NCI-H146 (cell line): ENCODE measurements around the gene SPAST.
"Not testable (repeated sequence)": the region's sequence is repeated elsewhere in the genome, so short reads cannot be mapped to it uniquely, and the experiment has no call there.

Experiments
- DNase-seq: peaks from one replicate; lab custom pipeline; 2025; lab: John Stamatoyannopoulos, UW

SPAST gene

DNA sequence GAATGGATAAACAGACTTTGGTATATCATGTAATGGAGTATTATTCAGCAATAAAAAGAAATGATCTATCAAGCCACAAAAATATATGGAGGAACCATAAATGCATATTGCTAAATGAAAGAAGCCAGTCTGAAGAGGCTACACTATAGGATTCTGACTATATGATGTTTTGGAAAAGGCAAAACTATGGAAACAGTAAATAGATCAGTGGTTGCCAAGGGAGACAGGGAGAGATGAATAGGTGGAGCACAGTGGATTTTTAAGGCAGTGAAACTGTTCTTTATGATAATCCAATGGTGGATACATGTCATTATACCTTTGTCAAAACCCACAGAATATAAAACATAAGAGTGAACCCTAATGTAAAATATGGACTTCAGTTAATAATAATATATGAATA lies 61.3 kb downstream of the SPAST start:
- DNase-seq = no peak

DNA sequence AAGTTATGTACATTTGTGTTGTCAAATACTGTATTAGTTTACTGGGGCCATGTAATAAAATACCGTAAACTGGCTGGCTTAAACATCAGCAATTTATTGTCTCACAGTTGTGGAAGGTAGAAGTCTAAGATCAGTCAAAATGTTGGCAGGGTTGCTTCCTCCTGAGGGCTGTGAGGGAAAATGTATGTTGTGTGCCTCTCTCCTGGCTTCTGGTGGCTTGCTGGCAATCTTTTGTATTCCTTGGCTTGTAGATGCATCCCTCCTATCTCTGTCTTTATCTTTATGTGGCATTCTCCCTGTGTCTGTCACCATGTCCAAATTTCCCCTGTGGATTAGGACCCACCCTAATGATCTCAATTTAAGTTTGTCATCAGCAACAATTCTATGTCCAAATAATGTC lies 65.3 kb downstream of the SPAST start:
- no peak for DNase-seq

DNA sequence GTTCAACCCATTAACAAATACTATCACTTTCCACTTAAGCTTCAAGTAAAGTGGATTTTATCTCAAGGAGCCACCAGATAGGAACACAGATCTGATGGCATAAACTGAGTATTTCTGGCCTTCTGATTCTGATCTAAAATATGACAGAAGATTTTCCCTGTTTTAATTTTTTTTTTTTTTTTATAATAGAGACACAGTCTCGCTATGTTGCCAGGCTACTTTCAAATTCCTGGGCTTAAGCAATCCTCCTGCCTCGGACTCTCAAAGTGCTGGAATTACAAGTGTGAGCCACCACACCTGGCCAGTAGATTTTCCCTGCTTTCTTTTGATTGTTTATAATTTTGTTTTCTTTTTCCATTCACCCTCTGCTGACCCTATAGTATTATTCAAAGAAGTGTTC lies 65.7 kb downstream of the SPAST start:
- DNase-seq = no peak

DNA sequence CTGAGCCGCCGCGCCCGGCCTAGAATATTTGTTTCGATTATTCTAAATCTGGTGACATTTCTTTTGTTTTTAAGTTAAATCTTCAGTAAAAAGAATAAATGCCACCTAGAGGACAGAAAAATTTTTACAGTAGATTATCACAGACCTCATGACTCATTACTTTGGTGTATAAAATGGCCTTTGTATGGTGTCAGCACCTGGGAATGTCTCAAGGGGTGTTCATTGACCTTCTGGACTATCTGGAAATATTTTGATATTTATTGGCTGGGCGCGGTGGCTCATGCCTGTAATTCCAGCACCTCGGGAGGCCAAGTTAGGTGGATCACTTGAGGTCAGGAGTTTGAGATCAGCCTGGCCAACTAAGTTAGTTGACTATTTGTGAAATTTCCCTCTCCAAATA lies 72.1 kb downstream of the SPAST start:
- DNase-seq = peak; percentile 15

DNA sequence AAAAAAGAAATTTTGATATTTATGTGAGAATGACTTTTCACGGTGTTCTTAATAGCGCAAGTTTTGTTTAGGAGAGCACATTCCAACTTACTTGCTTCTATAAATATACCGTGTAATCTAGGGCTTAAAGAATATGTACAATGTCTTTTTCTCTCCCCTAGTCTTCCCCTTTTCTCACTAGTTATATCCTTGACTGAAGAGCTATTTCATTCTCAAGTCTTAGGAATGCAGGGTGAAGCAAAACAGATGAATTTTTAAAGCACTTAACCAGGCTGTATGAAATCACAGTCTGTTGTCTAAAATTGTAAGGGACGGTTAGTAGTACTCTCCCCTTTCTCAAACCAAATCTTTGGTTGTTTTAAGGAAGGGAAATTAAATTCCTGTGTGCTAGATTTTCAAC lies 72.7 kb downstream of the SPAST start:
- DNase-seq = no peak

DNA sequence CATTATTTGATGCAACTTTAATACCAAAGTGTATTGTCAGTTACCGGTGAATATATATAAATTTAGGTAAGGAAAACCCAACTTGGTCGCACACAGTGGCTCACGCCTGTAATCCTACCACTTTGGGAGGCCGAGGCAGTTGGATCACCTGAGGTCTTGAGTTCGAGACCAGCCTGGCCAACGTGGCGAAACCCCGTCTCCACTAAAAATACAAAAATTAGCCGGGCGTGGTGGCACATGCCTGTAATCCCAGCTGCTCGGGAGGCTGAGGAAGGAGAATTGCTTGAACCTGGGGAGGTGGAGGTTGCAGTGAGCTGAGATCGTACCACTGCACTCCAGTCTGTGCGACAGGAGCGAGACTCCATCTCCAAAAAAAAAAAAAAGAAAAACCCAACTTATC lies 88.2 kb downstream of the SPAST start:
- not testable (repeated sequence) for DNase-seq

DNA sequence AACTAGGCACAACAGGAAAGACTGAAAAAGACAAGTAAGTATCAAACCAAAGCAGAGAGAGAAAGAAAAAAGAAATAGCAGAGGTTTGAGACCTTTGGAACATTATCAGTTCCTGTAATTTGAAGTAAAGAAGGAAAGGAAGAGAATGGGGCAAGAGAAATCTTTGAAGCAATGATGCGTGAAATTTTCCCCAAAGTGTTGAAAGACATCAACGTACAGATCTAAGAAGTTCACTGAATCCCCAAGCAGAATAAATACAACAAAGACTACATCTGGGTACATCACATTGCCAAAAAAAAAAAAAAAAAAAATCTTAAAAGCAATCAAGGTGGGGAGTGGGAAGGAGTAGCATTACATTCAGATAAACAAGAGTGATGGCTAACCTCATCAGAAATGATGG lies 96.3 kb downstream of the SPAST start:
- DNase-seq = no peak

DNA sequence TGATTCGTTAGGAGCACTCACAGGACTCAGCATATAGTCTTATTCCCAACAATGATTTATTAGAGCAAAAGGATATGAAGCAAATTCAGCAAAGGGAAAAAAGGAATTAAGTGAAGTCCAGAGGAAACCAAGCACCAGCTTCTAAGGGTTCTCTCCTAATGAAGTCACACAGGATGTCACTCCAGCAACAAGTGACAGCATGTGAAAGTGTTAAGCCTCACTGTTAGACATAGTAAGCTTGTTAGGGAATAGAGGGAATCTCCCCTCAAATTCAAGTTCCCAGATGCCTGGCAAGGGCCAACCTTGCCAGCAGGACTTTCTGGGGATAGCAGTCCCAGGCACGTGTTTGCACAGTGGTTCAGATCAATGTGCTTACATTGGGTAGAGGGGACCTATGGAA lies 97.9 kb downstream of the SPAST start:
- DNase-seq = no peak

DNA sequence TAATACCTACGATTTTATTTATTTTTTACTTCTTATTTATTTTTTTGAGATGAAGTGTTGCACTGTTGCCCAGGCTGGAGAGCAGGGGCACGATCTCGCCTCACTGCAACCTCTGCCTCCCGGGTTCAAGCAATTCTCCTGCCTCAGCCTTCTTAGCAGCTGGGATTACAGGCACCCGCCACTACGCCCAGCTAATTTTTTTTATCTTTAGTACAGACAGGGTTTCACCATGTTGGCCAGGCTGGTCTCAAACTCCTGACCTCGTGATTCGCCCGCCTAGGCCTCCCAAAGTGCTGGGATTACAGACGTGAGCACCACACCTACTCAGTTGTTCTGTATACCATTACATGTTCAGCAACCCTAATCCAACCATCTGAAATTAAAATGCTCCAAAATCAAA lies 100.9 kb downstream of the SPAST start:
- not testable (repeated sequence) for DNase-seq

DNA sequence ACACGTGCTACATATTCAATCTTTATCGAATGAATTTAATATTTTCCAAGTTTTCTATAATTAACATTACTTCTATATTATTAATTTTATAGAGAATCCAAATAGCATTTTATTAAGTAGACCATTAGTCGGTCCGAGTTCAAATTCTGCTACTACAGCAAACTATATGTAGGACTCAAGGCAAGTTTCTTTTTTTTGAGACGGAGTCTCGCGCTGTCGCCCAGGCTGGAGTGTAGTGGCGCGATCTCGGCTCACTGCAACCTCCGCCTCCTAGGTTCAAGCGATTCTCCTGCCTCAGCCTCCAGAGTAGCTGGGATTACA lies 101.6 kb downstream of the SPAST start:
- not testable (repeated sequence) for DNase-seq

DNA sequence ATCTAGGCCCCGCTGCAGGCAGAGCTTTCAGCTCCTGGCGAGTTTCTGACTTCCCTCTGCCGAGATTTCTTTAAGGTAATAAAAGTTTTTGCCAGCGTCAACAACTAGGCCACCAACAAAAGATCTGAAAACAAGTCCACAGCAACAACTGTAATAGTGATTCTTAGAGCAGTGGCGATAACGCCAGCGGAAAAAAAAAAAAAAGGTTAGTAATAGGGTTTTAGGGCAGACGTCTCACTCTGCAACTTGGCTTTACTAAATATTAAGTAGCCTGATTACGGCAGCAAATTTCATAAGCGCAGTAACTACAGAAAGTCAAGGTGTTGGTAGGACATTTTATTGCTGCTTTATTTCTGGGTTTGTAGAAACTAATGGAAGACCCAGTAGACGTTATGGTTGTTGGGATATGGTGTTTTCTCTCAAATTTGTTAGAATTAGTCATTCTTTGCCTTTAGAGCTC lies 102.8 kb downstream of the SPAST start:
- DNase-seq = no peak

DNA sequence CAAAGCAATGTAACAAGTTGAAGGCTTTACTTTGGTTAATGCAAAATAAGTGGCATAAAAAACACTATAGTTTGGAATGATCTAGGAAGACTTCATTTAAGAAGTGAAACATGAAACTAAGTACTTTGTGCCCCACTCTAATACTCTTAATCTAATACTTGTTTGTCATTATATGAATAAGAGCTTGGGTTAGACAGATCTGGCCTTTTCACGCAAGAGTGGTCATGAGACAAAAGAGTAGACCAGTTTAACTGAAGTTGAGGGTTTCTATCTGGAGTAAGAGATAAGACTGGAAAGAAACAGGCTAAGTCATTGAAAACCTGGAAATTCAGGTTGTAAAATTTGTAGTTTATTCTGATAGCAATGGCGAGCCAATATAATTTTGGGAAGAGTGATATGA lies 105.2 kb downstream of the SPAST start:
- DNase-seq = no peak

DNA sequence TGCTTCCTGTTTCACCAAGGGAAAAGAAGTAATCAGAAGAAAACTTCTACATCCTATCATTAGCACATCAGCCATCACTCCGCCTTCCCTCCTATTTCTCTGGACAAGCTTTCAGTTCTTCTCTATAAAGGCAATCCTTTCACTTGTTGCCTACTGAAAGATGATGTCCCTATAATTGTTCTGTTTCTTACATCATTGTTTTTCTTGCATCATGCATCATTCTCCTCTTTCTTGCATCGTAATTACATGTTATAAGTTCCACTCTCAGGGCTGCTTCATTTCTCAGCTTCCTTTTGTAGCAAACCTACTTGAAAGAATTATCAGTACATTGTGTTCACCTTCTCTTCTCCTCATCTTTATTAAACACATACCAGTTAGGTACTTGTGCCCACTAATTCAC lies 109.5 kb downstream of the SPAST start:
- no peak for DNase-seq

DNA sequence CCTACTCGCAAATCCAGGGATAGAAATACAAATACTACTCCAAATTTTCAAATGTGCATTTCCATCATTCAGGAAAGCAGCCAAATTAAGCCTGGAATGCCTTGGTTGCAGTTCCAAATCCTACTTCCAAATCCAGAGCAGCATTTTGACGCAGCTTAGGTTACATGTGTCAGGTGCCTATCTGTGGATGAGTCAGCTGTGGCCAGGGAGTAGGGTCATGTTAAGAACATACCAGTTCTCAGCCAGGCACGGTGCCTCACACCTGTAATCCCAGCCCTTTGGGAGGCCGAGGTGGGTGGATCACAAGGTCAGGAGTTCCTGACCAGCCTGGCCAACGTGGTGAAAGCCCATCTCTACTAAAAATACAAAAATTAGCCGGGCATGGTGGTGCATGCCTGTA lies 119.3 kb downstream of the SPAST start:
- DNase-seq = no peak

DNA sequence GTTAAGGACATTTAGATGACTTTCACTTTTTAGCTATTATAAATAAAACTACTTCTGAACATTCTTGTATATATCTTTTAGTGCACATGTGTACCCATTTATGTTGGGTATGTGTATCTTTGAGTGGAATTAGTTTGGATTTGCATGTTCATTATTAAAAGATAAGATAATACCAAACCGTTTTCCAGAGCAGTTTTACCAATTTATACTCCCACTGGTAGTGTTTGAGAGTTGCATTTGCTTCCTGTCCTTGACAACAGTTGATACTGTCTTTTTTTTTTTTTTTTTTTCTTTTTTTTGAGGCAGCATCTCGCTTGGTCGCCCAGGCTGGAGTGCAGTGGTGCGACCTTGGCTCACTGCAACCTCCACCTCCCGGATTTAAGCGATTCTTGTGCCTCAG lies 125.7 kb downstream of the SPAST start:
- no peak for DNase-seq

DNA sequence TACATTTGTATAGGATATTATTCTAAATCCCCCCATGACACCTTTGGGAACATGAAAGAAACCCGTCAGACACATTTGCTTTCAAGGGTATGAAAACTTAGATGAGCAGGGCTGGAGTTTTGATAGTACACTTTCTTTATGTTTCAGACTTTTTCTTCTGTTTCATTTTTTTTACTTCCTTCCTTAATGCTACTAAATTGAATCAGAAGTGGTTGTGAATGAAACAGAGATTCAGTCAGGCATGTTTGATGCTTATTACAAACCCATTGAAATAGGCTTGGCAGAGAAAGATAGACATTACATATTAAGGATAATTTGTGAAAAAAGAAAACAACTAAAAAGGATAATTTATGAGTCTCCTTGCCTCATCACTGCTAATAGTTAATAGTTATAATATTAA lies 129.1 kb downstream of the SPAST start:
- DNase-seq = no peak

DNA sequence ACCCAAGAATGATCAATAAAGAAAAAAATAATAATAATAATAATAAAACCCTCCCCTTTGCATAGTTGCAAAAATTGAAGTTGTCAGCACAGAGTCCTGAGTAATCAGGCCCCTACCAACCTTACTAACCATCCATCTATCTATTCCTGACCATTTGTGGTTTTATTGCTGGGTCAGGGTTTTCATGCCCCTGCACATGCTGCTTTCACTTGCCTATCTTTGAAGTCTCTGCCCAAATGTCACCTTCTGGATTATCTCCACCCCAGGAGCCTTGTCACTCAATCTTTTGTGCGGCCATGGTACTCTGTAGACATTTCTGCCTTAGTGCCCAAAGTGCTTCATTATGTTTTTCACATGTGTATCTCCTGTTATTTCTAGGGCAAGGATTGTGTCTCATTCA lies 137.5 kb downstream of the SPAST start:
- no peak for DNase-seq

DNA sequence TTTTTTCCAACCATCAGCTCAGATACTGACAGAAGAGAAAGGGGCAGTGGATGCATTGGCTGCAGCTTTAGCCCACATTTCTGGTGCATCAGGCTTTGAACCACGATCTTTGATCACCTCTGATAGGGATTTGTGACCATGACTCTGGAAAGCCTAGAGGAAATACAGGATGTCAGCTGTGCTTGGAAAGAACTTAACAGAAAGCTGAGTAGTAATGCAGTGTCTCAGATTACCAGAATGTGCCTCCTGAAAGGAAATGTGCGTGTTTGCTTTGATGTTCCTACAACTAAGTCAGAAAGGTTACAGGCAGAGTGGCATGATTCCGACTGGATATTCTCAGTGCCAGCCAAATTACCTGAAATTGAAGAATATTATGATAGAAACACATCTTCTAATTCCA lies 140.1 kb downstream of the SPAST start:
- DNase-seq = not testable (repeated sequence)
